Heart left ventricle (tissue), 16 donors: Measurements from ENCODE around the gene FAM187B. TPM values are rescaled to one million over a fixed set of nuclear protein-coding genes. Genes with fewer than 3 reads are reported as not detected.
A peak's percentile ranks its signal among the peaks of the same experiment; 100 is the strongest.

Experiments used
- ATAC-seq, 4 donors: fragments of 200-7000 bp; cut with Tn5 transposase; one replicate each; pipeline ENCODE4 v1.9.1; 2020 to 2022; ENCODE audit warnings: moderate library complexity in 4 of 4, mild to moderate bottlenecking in 3 of 4, moderate number of reproducible peaks in 1 of 4
- DNase-seq, 5 donors: peaks; one replicate each; pipeline ENCODE4 v3.0.0-alpha.2; 2020
- H3K27ac ChIP-seq, 12 donors: fragments of 200-600 bp; sonication (generic) in 4 of 12; one replicate each; pipeline versions ENCODE4 v1.5.0 to v1.8.0; 2016 to 2022; ENCODE audit warnings: mild to moderate bottlenecking in 2 of 12
- H3K27me3 ChIP-seq, 9 donors: fragments of 200-600 bp; sonication (generic) in 2 of 9; one replicate each; pipeline versions ENCODE4 v1.5.1 to v1.8.0; 2016 to 2022; ENCODE audit warnings: mild to moderate bottlenecking in 3 of 9
- H3K36me3 ChIP-seq, 9 donors: fragments of 200-600 bp; sonication (generic) in 2 of 9; one replicate each; pipeline versions ENCODE4 v1.5.0 to v1.8.0; 2018 to 2022; ENCODE audit warnings: mild to moderate bottlenecking in 2 of 9
- H3K4me1 ChIP-seq, 12 donors: fragments of 200-600 bp; sonication (generic) in 4 of 12; one replicate each; pipeline versions ENCODE4 v1.5.0 to v1.8.0; 2016 to 2022; ENCODE audit warnings: mild to moderate bottlenecking in 3 of 12
- H3K4me3 ChIP-seq, 12 donors: fragments of 200-600 bp; sonication (generic) in 4 of 12; one replicate each; pipeline versions ENCODE4 v1.5.0 to v1.8.0; 2017 to 2022; ENCODE audit warnings: mild to moderate bottlenecking in 9 of 12, moderate library complexity in 4 of 12
- H3K9me3 ChIP-seq, 12 donors: fragments of 200-600 bp; sonication (generic) in 4 of 12; one replicate each; pipeline versions ENCODE4 v1.5.0 to v1.8.0; 2016 to 2022; ENCODE audit warnings: mild to moderate bottlenecking in 1 of 12
- CTCF ChIP-seq, 12 donors: fragments of 200-600 bp; sonication (generic) in 4 of 12; IDR thresholded peaks; one replicate each; pipeline versions ENCODE4 v1.5.0 to v1.8.0; 2018 to 2022; ENCODE audit warnings: antibody characterized with exemption in 12 of 12, mild to moderate bottlenecking in 5 of 12
- POLR2A ChIP-seq, 2 donors: fragments of 450-650 bp; IDR thresholded peaks; one replicate each; pipeline ENCODE4 v1.6.1; 2017; ENCODE audit warnings: antibody characterized with exemption in 2 of 2, mild to moderate bottlenecking in 2 of 2, moderate library complexity in 2 of 2
- WGBS, 4 donors: extraction: QIAGEN DNeasy Blood & Tissue Kit in 2 of 4; methylation state at CpG; one replicate each; pipeline versions ENCODE4 v1.1.5 to v1.1.7; 2013 to 2018; 5-methylcytosine and 5-hydroxymethylcytosine counted together
- intact Hi-C, 10 donors: fragments of 100-400 bp; cut with DNase I; formaldehyde crosslinking; loops; one replicate each; pipeline versions ENCODE4 v1.11.1 to v1.14.2; 2022
- polyA plus RNA-seq, 2 donors: library from polyadenylated mRNA; stranded (reverse); fragments of 200-250 nt; gene quantifications; one replicate each; pipeline ENCODE4 v1.2.3, GENCODE V29; 2013
- total RNA-seq, 9 donors: library from RNA; depleted of rRNA in 2 of 9; stranded (reverse); fragments of >200 nt in 2 of 9; fragmentation: NEBNext Ultra II Directional in 3 of 9; extraction: Animal tissue kit (Norgen Biotek cat#: 25700) in 3 of 9; gene quantifications; one replicate each; pipeline versions ENCODE4 v1.1.0 to v1.2.4, GENCODE V29; 2016 to 2023
- donor health status: ischemic (EF 13 %, LVEDD 7.1; RV severe dilation, severe dysfunction).
- donor health status: healthy with polysubstance abuse.
- donor health status: DM: no; HTN: yes; CAD: no.
- donor health status: DM: no; HTN: no; CAD: no.
- donor health status: ischemic (EF 25% LVEDD 6.9; RV normal size, moderate dysfunction).
- donor health status: ischemic (EF 25% LVEDD 5.7; RV mildly dilated, moderate dysfunction).
- donor health status: healthy.
- donor health status: DM: yes; HTN: yes; CAD: no.
- donor health status: ischemic (EF 35%, LVEDD 5.7; RV mildly dilated, moderate dysfunction).
- donor health status: nonischemic (EF 11% LVEDD 7.7; RV severe dilation, severe dysfunction).
- donor health status: DM: yes; HTN: yes; CAD: no.
- donor health status: PGD.
- donor health status: ischemic (EF 29% LVEDD 5.4; RV normal size, mild dysfunction).
- donor health status: nonischemic (EF 23%, LVEDD 6.1; RV moderate dilation, normal function).

FAM187B gene
- total and polyA plus RNA-seq, 11 donors: 0.06 TPM; not detected in 10

GRCh38 chr19:35206855-35207254, 21.7 kb downstream of the FAM187B start:
- Histone ChIP-seq H3K4me3 (no peak overlapping the region), H3K27me3 (peaks cover 0 to under 1% (median 0%) of the 10 kb centered on the region in 9 donors), H3K9me3 (peaks cover 0 to 3% (median 0%) of the 10 kb centered on the region in 12 donors), H3K36me3 (no peaks in the 10 kb centered on the region), H3K27ac (peak overlapping the region in 1 of 12 donors; percentile 81), H3K4me1 (peaks cover 0 to 58% (median 2%) of the 10 kb centered on the region in 12 donors)
- TF ChIP-seq POLR2A (IDR thresholded peaks at IDR 0.05): no peak
- TF ChIP-seq CTCF (IDR thresholded peaks at IDR 0.05): no peak
- DNase-seq (peak in 1 of 5 donors; percentile 1), ATAC-seq (no peak)
- intact Hi-C loops: no loop called here
- 94 to 100% (median 96%) methylated on average over 1 of the region's 1 CpG for WGBS, 4 donors

- intact Hi-C loops: no loop called here
- peak overlapping the region in 1 of 12 donors; percentile 81 for H3K27ac ChIP-seq
- TF ChIP-seq CTCF (IDR thresholded peaks at IDR 0.05): no peak
- TF ChIP-seq POLR2A (IDR thresholded peaks at IDR 0.05): no peak
- peaks cover 0 to 54% (median under 1%) of the 10 kb centered on the region in 12 donors for H3K4me1 ChIP-seq
- H3K27me3 ChIP-seq: peaks cover 0 to 3% (median 0%) of the 10 kb centered on the region in 9 donors
- no peaks in the 10 kb centered on the region for H3K36me3 ChIP-seq
- H3K4me3 ChIP-seq: no peak overlapping the region
- 64 to 73% (median 71%) methylated on average over 5 of the region's 5 CpGs for WGBS, 4 donors
- DNase-seq (no peak), ATAC-seq (no peak)
- peaks cover 0 to 3% (median 0%) of the 10 kb centered on the region in 12 donors for H3K9me3 ChIP-seq
These were observed 22.2 kb downstream of the FAM187B start for GRCh38 chr19:35206379-35206778.

DNA sequence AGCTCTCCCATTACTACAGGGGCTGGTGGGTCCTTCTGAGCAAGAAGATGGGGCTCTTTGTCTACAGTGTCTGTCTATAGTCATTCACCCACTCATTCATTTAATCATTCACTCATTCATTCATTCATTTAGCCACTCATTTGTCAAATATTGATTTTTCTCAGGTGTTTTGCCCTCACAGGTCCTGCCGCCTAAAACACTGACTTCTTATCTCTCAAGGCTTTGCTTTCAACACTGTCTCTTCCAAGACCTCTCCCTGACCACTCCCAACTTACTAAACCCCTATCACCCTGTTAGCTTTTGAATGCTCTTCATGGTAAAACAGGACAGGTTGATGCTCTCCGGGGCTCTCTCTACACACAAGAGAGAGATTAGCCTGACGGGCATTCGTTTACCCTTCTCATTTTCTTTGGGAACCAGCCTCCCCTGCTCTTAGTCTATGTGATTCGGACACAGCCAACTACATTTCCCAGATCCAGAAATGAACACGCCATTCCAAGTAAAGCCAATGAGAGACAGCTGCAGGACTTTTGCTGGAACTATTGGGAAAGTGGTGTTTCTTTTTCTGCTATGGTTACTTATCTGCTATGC, 22.7 kb downstream of the FAM187B start:
- H3K4me3 ChIP-seq: no peak overlapping the region
- WGBS, 4 donors: 75 to 83% (median 78%) methylated on average over 6 of the region's 6 CpGs
- intact Hi-C loops: no loop called here
- no peaks in the 10 kb centered on the region for H3K36me3 ChIP-seq
- TF ChIP-seq POLR2A (IDR thresholded peaks at IDR 0.05) (no peak), CTCF (IDR thresholded peaks at IDR 0.05) (no peak)
- H3K4me1 ChIP-seq: peaks cover 0 to 48% (median 0%) of the 10 kb centered on the region in 12 donors
- DNase-seq: no peak
- H3K9me3 ChIP-seq: peaks cover 0 to 3% (median 0%) of the 10 kb centered on the region in 12 donors
- peak overlapping the region in 1 of 12 donors; percentile 75 for H3K27ac ChIP-seq
- ATAC-seq: no peak
- peaks cover 0 to 3% (median 0%) of the 10 kb centered on the region in 9 donors for H3K27me3 ChIP-seq

GRCh38 chr19:35204799-35205732, 23.5 kb downstream of the FAM187B start:
- ATAC-seq (peak in 3 of 4 donors; percentile 41 to 77 (median 73)), DNase-seq (peak in 2 of 5 donors; percentile 36 to 41)
- 74 to 79% (median 75%) methylated on average over 13 of the region's 13 CpGs for WGBS, 4 donors
- intact Hi-C loops: no loop called here
- H3K4me3 ChIP-seq: no peak overlapping the region
- peaks cover 0 to 3% (median 0%) of the 10 kb centered on the region in 9 donors for H3K27me3 ChIP-seq
- TF ChIP-seq POLR2A (IDR thresholded peaks at IDR 0.05) (no peak), CTCF (IDR thresholded peaks at IDR 0.05) (no peak)
- H3K4me1 ChIP-seq: peaks cover 0 to 44% (median 0%) of the 10 kb centered on the region in 12 donors
- H3K27ac ChIP-seq: peak overlapping the region in 1 of 12 donors; percentile 75
- no peaks in the 10 kb centered on the region for H3K36me3 ChIP-seq
- H3K9me3 ChIP-seq: peaks cover 0 to 3% (median 0%) of the 10 kb centered on the region in 12 donors
